ENCODE data around the gene HPS6.
"Not testable (repeated sequence)": the region's sequence is repeated elsewhere in the genome, so short reads cannot be mapped to it uniquely, and the experiment has no call there.

HPS6 gene

DNA sequence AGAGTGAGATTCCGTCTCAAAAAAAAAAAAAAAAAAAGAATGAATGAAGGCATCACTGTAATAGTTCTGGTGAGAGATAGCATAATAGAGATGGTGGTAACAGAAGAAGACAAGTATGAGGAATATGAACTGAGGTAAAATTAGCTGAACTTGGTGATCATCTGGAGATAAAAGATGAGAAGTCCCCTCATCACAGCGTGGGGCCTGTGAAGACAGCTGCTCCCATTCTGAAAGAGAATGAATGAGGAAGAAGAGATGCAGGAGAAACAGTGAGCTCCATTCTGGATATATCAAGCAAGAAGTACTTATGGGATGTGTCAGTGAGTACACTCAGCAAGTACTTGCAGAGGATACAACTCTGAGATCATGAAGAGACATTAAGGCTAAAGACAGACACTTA lies 37.9 kb upstream of the HPS6 start:
- TF ChIP-seq, protein P1, sequence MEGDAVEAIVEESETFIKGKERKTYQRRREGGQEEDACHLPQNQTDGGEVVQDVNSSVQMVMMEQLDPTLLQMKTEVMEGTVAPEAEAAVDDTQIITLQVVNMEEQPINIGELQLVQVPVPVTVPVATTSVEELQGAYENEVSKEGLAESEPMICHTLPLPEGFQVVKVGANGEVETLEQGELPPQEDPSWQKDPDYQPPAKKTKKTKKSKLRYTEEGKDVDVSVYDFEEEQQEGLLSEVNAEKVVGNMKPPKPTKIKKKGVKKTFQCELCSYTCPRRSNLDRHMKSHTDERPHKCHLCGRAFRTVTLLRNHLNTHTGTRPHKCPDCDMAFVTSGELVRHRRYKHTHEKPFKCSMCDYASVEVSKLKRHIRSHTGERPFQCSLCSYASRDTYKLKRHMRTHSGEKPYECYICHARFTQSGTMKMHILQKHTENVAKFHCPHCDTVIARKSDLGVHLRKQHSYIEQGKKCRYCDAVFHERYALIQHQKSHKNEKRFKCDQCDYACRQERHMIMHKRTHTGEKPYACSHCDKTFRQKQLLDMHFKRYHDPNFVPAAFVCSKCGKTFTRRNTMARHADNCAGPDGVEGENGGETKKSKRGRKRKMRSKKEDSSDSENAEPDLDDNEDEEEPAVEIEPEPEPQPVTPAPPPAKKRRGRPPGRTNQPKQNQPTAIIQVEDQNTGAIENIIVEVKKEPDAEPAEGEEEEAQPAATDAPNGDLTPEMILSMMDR (IDR thresholded peaks at IDR 0.05) = no peak
- Histone ChIP-seq H3K4me1 (no peaks in the 10 kb centered on the region), H3K9me3 (ENCODE audit: control insufficient read depth, low read length) (no peaks in the 10 kb centered on the region), H3K36me3 (ENCODE audit: control insufficient read depth, insufficient read depth, low read length) (no peaks in the 10 kb centered on the region), H3K27me3 (ENCODE audit: control insufficient read depth, insufficient read depth, low read length) (no peaks in the 10 kb centered on the region), H3K4me2 (ENCODE audit: low read length) (no peak overlapping the region), H3K27ac (no peak overlapping the region), H3K9ac (no peak overlapping the region), H3K4me3 (ENCODE audit: low read depth, low read length) (no peak overlapping the region), H3K79me2 (no peaks in the 10 kb centered on the region), H2AFZ (no peak overlapping the region)

DNA sequence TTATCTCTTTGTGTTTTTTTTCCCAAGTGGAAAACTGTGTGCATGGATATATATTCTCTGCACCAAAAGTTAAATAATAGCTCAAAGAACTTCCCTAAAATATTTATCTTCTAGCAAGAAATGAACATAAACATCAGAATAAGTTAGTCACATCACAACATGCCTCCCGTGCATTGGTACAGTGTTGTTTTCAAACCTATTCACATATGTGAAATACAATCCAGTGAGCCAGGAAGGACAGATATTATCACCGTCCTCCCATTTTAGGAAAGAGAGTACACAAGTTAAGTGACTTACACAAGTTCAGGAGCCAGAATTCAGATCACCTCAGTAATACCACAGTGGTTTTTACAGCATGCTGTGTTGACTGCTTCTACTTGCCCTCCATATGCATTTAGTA lies 31.4 kb upstream of the HPS6 start:
- peak overlapping the region; percentile 38 for H3K4me2 ChIP-seq (ENCODE audit: low read length)
- no peaks in the 10 kb centered on the region for H3K79me2 ChIP-seq
- H3K27me3 ChIP-seq (ENCODE audit: control insufficient read depth, insufficient read depth, low read length) = no peaks in the 10 kb centered on the region
- H3K4me3 ChIP-seq (ENCODE audit: low read depth, low read length) = no peak overlapping the region
- no peak overlapping the region for H3K27ac ChIP-seq
- H3K9ac ChIP-seq = no peak overlapping the region
- H3K36me3 ChIP-seq (ENCODE audit: control insufficient read depth, insufficient read depth, low read length) = no peaks in the 10 kb centered on the region
- H2AFZ ChIP-seq = no peak overlapping the region
- TF ChIP-seq, protein P1 (IDR thresholded peaks at IDR 0.05) = no peak
- no peaks in the 10 kb centered on the region for H3K9me3 ChIP-seq (ENCODE audit: control insufficient read depth, low read length)
- peaks cover 3% of the 10 kb centered on the region for H3K4me1 ChIP-seq

DNA sequence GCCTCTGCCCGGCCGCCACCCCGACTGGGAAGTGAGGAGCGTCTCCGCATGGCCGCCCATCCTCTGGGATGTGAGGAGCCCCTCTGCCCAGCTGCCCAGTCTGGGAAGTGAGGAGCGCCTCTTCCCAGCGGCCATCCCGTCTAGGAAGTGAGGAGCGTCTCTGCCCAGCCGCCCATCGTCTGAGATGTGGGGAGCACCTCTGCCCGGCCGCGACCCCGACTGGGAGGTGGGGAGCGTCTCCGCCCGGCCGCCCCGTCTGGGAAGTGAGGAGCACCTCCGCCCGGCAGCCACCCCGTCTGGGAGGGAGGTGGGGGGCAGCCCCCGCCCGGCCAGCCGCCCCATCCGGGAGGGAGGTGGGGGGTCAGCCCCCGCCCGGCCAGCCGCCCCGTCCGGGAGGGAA lies 29.3 kb upstream of the HPS6 start:
- H3K9ac ChIP-seq; H3K36me3 ChIP-seq (ENCODE audit: control insufficient read depth, insufficient read depth, low read length); H3K9me3 ChIP-seq (ENCODE audit: control insufficient read depth, low read length); H3K79me2 ChIP-seq; H3K4me3 ChIP-seq (ENCODE audit: low read depth, low read length); H3K4me1 ChIP-seq; H3K27ac ChIP-seq; H2AFZ ChIP-seq; H3K4me2 ChIP-seq (ENCODE audit: low read length); H3K27me3 ChIP-seq (ENCODE audit: control insufficient read depth, insufficient read depth, low read length): not testable (repeated sequence)

DNA sequence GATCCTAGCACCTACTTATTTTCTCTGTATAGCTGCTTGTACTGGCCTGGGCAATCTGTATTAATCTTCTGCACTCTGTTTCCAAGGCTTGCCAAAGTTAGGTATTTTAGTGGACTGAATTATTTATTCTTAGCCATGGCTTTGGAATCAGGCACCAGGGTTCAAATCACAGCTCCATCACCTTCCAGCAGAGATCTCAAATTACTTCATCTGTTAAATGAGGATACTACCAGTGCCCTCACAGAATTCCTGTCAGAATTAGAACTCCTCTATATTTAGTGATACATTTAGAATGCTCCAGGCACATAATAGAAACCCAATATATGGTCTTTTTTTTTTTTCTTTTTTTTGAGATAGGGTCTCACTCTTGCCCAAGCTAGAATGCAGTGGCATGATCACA lies 26.7 kb upstream of the HPS6 start:
- Histone ChIP-seq H3K27me3 (ENCODE audit: control insufficient read depth, insufficient read depth, low read length) (no peaks in the 10 kb centered on the region), H2AFZ (no peak overlapping the region), H3K9me3 (ENCODE audit: control insufficient read depth, low read length) (no peaks in the 10 kb centered on the region), H3K4me1 (peaks cover 3% of the 10 kb centered on the region), H3K9ac (no peak overlapping the region), H3K36me3 (ENCODE audit: control insufficient read depth, insufficient read depth, low read length) (no peaks in the 10 kb centered on the region), H3K4me2 (ENCODE audit: low read length) (no peak overlapping the region), H3K79me2 (peaks cover 4% of the 10 kb centered on the region), H3K4me3 (ENCODE audit: low read depth, low read length) (no peak overlapping the region), H3K27ac (no peak overlapping the region)
- TF ChIP-seq, protein P1 (IDR thresholded peaks at IDR 0.05) = no peak

DNA sequence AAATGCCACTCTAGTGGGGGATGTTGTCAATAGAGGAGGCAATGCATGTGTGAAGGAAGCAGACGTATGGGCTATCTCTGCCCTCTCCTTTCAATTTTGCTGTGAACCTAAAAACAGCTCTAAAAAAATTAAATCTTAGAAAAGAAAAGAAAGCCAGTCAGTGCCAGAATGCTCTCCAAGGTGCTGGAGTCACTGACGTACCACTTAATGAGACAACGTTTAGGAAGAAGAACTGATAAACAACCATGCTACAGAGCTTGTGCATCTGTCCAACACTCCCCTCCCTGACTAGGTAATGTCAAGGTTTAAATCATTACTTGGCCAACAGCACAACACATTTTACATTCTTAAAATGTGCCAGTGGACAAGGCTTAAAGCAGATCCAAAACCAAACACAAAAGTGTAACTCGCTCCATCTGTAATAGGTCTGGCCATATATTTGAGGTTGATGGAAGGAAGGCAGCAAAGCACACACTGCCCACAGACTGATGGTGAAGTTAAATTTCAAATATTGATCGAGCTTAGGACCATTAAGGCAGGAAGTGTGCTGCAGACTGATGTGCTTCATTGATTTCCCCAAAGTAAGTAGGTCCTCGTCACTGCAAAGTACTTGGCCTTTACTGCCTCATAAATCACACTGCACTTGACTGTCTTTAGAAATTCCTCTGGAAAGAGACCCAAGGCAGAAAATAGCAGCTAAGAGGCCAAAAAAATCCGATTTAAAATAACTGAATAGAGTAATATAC lies 24.7 kb upstream of the HPS6 start:
- TF ChIP-seq, protein P1 (IDR thresholded peaks at IDR 0.05) = no peak
- H3K9me3 ChIP-seq (ENCODE audit: control insufficient read depth, low read length) = no peaks in the 10 kb centered on the region
- no peak overlapping the region for H3K27ac ChIP-seq
- H3K4me1 ChIP-seq = no peaks in the 10 kb centered on the region
- peaks cover 9% of the 10 kb centered on the region for H3K79me2 ChIP-seq
- H3K4me2 ChIP-seq (ENCODE audit: low read length) = no peak overlapping the region
- H2AFZ ChIP-seq = no peak overlapping the region
- no peak overlapping the region for H3K9ac ChIP-seq
- no peaks in the 10 kb centered on the region for H3K27me3 ChIP-seq (ENCODE audit: control insufficient read depth, insufficient read depth, low read length)
- no peak overlapping the region for H3K4me3 ChIP-seq (ENCODE audit: low read depth, low read length)
- no peaks in the 10 kb centered on the region for H3K36me3 ChIP-seq (ENCODE audit: control insufficient read depth, insufficient read depth, low read length)

Measured in parathyroid adenoma (tissue), 2 donors.